ENCODE results near the gene ANKK1. TPM values are rescaled to one million over a fixed set of nuclear protein-coding genes. Genes with fewer than 3 reads are reported as not detected.

The ANKK1 gene
- total RNA-seq, 4 donors from 2014 or later = 0.17 to 0.83 (median 0.29) TPM; not detected in 1

GRCh38 chr11:113412675-113413074 is 25.1 kb downstream of the ANKK1 start:
- Histone ChIP-seq H3K27ac (replicated peaks in 1 of 4) (no peak overlapping the region), H3K27me3 (no peaks in the 10 kb centered on the region), H3K36me3 (no peaks in the 10 kb centered on the region), H3K4me3 (no peak overlapping the region), H3K4me1 (no peaks in the 10 kb centered on the region), H3K9me3 (no peaks in the 10 kb centered on the region)
- WGBS = 87% methylated on average over 3 of the region's 9 CpGs
- DNase-seq (ENCODE audit: extremely low spot score) = no peak
- TF ChIP-seq CTCF (IDR thresholded peaks at IDR 0.05) (no peak), EP300 (IDR thresholded peaks at IDR 0.05) (no peak), POLR2A (IDR thresholded peaks at IDR 0.05; ENCODE audit: low read depth) (no peak), POLR2AphosphoS5 (IDR thresholded peaks at IDR 0.05) (no peak)
- intact Hi-C loops (cut with DNase I) = no loop called here

GRCh38 chr11:113415343-113415742 is 27.8 kb downstream of the ANKK1 start:
- no peak overlapping the region for H3K4me3 ChIP-seq
- H3K4me1 ChIP-seq = no peaks in the 10 kb centered on the region
- intact Hi-C loops (cut with DNase I) = no loop called here
- no peaks in the 10 kb centered on the region for H3K9me3 ChIP-seq
- no peaks in the 10 kb centered on the region for H3K27me3 ChIP-seq
- WGBS = 95% methylated on average over 16 of the region's 16 CpGs
- TF ChIP-seq EP300 (IDR thresholded peaks at IDR 0.05) (no peak), POLR2AphosphoS5 (IDR thresholded peaks at IDR 0.05) (no peak), CTCF (IDR thresholded peaks at IDR 0.05) (no peak), POLR2A (IDR thresholded peaks at IDR 0.05; ENCODE audit: low read depth) (no peak)
- no peaks in the 10 kb centered on the region for H3K36me3 ChIP-seq
- H3K27ac ChIP-seq (replicated peaks in 1 of 4) = no peak overlapping the region
- DNase-seq (ENCODE audit: extremely low spot score) = no peak

- Histone ChIP-seq H3K27me3 (no peaks in the 10 kb centered on the region), H3K9me3 (no peaks in the 10 kb centered on the region), H3K27ac (replicated peaks in 1 of 4) (no peak overlapping the region), H3K4me1 (no peaks in the 10 kb centered on the region), H3K4me3 (no peak overlapping the region), H3K36me3 (no peaks in the 10 kb centered on the region)
- TF ChIP-seq POLR2AphosphoS5 (IDR thresholded peaks at IDR 0.05) = no peak
- no peak for TF ChIP-seq EP300 (IDR thresholded peaks at IDR 0.05)
- no peak for TF ChIP-seq CTCF (IDR thresholded peaks at IDR 0.05)
- intact Hi-C loops (cut with DNase I) = no loop called here
- 53% methylated on average over 2 of the region's 2 CpGs for WGBS
- DNase-seq (ENCODE audit: extremely low spot score) = no peak
These were observed 29.8 kb downstream of the ANKK1 start for GRCh38 chr11:113417428-113417827.

- H3K4me3 ChIP-seq = no peak overlapping the region
- no peak overlapping the region for H3K27ac ChIP-seq (replicated peaks in 1 of 4)
- 71% methylated on average over 14 of the region's 14 CpGs for WGBS
- H3K27me3 ChIP-seq = no peaks in the 10 kb centered on the region
- H3K4me1 ChIP-seq = no peaks in the 10 kb centered on the region
- no peak for DNase-seq (ENCODE audit: extremely low spot score)
- H3K9me3 ChIP-seq = no peaks in the 10 kb centered on the region
- no peaks in the 10 kb centered on the region for H3K36me3 ChIP-seq
- intact Hi-C loops (cut with DNase I) = no loop called here
- TF ChIP-seq CTCF (IDR thresholded peaks at IDR 0.05) (no peak), EP300 (IDR thresholded peaks at IDR 0.05) (no peak), POLR2AphosphoS5 (IDR thresholded peaks at IDR 0.05) (no peak), POLR2A (IDR thresholded peaks at IDR 0.05; ENCODE audit: low read depth) (no peak)
These were observed 31.9 kb downstream of the ANKK1 start for GRCh38 chr11:113419454-113420003.

GRCh38 chr11:113420808-113421207 is 33.2 kb downstream of the ANKK1 start:
- TF ChIP-seq POLR2AphosphoS5 (IDR thresholded peaks at IDR 0.05) (no peak), CTCF (IDR thresholded peaks at IDR 0.05) (no peak), EP300 (IDR thresholded peaks at IDR 0.05) (no peak), POLR2A (IDR thresholded peaks at IDR 0.05; ENCODE audit: low read depth) (no peak)
- intact Hi-C loops (cut with DNase I) = no loop called here
- Histone ChIP-seq H3K9me3 (no peaks in the 10 kb centered on the region), H3K36me3 (no peaks in the 10 kb centered on the region), H3K4me1 (no peaks in the 10 kb centered on the region), H3K4me3 (no peak overlapping the region), H3K27ac (replicated peaks in 1 of 4) (no peak overlapping the region), H3K27me3 (no peaks in the 10 kb centered on the region)
- no peak for DNase-seq (ENCODE audit: extremely low spot score)
- WGBS = 50% methylated on average over 2 of the region's 2 CpGs

Measured in esophagus muscularis mucosa (tissue), 4 donors.